HuH-7.5 (cell line): ENCODE data around the gene ZBTB20.
"Not testable (repeated sequence)": the region's sequence is repeated elsewhere in the genome, so short reads cannot be mapped to it uniquely, and the experiment has no call there.

Experiments used
- DNase-seq: peaks from one replicate; pipeline ENCODE4 v3.0.0; 2011; ENCODE audit warnings: low spot score

ZBTB20 gene

DNA sequence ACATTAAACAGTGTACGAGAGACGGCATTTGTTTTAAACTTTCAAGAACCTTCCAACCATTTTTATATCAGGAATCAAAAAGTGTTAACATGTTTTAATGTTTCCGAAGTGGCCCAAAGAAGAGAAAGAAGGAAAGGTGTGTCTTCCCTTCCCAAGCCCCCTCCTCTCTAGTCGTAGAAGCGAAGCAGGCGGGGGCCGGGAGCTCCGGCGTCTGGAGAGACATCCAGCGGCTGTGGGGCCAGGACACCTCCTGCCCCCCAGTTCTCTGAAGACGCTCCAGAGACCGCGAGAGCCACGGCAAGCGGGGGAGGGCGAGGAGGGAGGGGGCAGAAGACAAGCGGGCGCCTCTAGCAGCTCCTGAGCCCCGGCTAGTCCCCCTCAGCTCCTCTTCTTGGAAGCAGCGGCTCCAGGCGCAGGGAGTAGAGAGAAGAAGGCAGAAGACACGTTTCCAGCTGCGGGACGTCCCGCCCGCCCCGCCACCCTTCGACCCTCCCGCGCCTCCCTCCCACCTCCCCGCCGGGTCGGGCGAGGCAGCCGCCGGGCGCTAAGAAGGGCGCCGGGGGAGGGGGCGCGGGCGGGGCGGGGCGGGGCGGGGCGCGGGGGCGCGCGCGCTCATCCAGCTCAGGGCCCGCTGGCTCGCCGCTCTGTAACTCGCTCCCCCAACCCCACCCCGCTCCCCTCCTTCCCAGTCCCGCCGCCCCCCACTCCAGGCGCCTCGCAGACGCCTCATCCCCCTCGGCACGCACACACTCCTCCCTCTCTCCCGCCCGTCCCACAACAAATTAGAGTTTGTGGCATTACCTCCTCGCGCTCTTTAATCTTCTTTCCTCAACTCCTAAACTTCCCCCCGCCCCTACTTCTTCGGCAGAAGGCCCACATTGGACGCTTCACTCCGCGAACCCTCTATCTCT lies at the start of gene ZBTB20:
ZBTB20 (minus strand) TSS at position 871 of the 911 bp plus-strand sequence.
- DNase-seq = peak; percentile 97

DNA sequence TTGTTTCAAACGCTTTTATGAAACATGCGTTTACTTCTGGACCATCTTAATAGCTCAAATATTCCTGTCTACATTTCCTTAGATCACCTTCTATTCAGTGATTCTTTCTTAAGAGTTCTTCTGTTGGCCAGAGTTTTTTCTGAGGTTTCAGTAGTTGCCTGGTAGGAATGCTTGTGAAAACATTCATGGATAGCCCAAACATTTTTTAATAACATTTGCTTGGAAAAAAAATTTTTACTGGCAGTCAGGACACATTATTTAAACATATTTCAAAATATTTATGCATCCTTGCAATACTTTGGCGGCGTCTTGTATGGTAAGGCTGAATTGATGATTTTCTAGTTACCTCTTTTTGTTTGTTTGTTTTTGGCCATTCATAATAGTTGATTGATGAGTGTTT lies 47.4 kb upstream of the ZBTB20 start:
- DNase-seq = no peak

DNA sequence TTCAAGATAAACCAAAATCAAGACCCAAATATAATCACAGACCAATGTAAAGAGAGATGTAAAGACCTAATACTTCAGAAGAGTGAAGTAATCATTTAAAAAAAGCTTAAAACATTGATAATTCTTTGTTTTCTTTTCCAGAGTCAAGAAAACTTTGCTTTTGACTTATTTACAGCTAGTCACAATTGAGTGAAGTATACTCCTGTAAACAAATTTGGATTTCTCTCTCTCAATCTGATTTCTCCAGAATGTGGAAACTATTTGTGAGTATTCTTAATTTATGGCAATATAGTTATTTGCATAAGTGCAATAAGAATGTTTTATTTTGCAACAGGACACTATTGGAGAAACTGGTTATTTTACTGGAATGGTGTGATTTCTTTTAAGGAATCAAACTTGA lies 43.7 kb upstream of the ZBTB20 start:
- no peak for DNase-seq

DNA sequence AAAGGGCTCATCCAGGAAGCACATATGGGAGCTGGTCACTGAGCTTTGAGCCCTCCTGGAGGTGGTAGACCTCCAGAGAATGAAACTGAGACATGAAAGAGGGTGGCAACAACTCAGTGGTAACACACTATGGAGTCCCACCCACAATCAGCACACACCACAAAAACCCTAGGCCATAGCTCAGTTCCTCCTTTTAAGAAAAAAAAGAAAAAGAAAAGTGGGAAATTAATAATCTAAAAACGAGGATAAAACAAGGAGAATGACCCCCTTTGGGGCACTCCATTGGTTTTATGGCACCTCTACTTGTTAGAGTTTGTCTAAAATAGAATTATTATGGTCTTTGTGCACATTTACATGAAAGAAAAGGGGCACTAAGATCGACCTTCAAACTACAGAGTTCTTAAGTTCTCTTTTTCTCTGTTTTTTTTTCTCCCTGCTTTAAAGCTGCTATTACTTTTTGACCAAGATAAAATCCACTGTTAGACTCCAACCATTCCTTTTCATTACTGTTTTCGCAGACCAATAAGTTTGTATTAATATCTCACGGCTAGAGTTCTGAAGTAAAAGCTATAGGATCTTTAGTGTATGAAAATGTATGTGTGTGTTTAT lies 40.2 kb upstream of the ZBTB20 start:
- DNase-seq = no peak

DNA sequence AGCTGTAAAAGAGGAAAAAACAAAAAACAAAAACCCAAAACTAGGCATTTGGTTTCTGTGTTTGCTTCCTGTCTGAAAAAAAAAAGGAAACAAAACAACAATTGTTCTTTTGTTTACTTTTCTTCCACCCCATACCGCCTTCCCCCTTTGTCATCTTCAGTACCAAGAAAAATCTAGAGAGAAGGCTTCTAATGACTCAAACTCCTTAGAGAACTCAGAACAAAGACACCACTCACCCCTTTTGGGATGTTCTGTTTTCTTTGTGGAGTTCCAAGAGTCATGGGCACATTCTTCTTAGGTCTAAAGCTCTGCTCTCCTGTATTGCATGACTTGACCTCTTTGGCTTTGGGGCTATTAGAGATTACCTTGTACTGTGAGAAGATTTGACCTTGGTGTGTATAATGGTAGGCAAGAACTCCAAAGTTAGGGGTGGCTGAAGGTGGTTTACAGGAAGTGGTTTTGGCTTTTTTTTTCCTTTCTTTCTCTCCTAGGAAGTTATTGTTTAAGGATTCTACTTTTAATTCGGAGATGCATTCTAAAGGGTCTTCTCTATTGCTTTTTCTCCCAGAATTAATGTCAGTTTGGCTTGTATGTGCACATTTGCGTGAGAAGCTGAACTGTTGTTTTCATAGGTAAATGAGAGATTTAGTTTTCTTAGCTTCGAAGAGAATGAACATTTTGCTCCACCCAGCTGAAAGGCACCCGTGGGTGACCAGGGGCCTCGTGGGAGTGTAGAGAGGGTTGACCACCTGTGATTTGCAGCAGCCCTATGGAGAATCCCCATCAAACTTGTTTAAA lies 39.5 kb upstream of the ZBTB20 start:
- DNase-seq = no peak

DNA sequence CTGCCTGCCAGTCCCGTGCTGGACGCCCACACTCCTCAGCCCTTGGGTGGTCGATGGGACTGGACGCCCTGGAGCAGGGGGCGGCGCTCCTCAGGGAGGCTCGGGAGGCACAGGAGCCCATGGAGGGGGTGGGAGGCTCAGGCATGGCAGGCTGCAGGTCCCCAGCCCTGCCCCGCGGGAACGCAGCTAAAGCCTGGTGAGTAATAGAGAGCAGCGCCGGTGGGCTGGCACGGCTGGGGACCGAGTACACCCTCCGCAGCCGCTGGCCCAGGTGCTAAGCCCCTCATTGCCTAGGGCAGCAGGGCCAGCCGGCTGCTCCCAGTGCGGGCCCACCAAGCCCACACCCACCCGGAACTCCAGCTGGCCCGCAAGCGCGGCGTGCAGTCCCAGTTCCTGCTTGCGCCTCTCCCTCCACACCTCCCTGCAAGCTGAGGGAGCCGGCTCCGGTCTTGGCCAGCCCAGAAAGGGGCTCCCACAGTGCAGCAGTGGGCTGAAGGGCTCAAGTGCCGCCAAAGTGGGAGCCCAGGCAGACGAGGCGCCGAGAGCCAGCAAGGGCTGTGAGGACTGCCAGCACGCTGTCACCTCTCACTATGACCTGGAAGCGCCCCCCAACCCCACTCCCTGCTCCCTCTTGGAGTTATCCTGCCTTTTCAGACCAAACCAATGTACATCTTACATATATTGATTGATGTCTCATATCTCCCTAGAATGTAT lies 37.9 kb upstream of the ZBTB20 start:
- DNase-seq = not testable (repeated sequence)

DNA sequence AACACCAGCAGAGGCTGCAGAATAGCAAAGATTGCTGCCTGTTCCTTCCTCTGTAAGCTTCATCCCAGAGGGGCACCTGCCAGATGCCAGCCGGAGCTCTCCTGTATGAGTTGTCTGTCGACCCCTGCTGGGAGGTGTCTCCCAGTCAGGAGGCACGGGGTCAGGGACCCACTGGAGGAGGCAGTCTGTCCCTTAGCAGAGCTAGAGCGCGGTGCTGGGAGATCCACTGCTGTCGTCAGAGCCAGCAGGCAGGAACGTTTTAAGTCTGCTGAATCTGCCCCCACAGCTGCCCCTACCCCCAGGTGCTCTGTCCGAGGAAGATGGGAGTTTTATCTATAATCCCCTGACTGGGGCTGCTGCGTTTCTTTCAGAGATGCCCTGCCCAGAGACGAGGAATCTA lies 31.8 kb upstream of the ZBTB20 start:
- not testable (repeated sequence) for DNase-seq

DNA sequence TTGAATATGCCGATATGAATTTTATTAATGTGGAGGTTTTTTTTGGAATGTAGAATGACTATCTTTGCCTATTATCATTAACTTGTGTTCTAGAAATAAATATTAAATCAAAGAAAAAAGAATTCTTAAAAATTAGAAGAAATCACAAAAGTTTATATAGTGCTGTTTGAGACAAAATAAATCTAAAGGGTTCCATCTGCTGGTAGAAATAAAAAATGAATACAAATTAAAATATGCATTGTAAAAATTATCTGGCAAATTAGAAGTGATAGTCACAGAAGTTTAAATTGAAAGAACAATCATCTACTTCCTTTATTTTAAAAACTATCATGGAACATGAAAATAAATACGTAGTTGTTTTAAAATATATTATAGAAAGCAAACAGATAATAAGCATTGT lies 22.7 kb upstream of the ZBTB20 start:
- DNase-seq = no peak

DNA sequence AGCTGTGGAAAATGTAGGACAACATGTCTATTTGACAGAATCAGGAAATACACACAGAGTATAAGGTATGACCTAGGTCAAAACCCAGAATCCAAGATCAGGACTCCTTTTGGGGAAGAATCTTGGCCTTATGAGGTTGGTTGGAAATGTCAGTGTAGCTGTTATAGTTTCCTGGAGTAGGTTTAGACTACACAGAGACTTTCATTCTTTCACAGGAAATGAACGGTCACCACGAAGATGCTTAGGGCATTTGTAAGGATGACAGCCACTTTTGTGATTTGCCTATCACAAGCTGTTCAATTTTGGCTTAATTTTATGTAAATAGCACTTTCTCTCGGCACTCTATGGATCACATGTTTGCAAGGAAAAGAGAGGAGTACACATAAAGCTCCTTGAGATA lies 18.6 kb upstream of the ZBTB20 start:
- no peak for DNase-seq

DNA sequence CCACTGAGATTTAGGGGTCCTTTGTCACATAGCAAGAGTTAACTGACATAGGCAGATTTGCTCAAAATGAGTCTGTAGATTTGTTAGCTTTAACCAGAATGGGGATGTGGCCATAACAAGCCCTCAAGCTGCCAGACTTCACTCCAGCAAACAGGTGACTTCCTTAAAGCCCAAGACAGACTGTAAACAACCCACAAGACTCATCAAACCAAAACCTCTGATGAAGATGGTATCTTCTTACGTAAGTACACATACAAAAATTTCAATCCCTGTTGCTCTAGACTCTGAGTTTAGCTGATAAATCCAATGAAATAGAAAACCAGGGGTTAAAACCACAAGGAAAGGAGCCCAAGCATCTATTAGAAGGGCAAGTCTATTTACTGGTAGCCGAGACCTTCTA lies 18.2 kb upstream of the ZBTB20 start:
- DNase-seq = no peak

DNA sequence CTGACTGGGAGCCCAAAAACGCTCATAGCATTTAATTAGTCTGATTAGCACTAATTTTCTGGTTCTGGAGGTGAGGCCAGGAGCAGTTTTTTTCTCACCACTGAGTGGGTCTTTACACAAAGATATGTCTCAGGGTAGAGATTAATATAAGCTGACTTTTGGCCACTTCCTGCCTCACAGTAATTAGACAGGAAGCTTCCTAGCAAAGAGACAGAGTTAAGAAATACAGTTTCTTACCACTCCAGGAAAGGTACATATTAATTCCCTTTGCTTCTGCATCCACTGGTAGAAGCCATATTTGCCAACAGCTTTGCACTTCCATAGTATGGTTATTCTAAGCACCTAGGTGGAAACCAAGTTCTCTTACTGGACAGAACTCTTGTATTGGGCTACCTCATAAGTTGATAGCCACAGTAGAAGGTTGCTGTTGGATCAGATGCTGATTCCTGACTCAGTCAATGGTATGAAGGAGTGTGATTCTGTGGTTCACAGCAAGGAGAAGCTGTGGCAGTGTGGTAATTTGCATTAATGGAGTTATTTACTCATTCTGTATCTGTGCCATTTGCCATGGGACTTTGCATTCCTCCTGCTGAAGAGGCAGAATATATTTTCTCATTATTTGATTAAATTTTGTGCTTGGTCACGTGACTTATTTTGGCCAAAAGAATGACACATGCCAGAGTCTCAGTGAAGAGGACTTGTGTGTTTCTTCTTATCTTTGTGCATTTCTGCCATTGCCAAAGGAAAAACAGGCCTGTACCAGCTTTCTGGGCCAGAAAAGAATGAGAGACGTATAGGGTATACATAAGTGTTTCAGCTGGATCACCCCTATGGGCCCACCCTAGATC lies 17.5 kb upstream of the ZBTB20 start:
- no peak for DNase-seq

DNA sequence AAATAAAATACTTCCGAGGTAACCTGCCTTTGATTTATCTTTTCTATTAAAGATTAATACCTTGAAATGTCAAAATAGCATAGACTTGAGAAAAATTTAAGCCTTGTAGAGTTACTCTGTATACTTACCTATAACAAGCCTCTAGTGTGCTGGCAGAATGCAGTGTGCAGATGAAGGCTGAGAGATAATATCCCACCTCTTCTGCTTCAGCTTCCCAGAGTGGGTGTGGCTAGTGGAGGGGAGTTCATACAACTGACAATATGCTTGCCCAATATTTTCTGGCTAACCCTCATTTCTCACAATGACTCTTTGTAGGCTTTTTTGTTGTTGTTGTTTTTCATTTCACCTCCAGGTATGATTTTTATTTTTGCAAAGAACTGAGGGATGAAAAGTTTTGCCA lies 15.7 kb upstream of the ZBTB20 start:
- DNase-seq = no peak

DNA sequence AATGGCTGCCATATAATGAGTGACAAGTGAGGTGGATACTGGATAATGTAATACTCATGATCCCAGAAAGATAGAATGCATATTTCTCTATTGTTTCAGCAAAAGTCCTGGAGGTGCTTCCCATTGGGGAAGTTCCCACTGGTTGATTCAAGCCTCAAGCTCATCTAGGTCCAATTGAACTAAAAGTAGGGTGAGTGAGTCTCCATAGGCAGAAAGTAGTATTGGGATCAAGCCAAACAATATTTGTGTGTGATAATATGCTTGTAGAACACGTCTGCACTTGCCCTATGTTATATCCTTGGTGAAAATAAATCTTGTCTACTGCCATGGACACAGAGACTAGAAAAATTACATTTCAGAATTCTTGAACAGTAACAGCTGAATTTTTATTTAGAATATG lies 14.8 kb upstream of the ZBTB20 start:
- DNase-seq = no peak

DNA sequence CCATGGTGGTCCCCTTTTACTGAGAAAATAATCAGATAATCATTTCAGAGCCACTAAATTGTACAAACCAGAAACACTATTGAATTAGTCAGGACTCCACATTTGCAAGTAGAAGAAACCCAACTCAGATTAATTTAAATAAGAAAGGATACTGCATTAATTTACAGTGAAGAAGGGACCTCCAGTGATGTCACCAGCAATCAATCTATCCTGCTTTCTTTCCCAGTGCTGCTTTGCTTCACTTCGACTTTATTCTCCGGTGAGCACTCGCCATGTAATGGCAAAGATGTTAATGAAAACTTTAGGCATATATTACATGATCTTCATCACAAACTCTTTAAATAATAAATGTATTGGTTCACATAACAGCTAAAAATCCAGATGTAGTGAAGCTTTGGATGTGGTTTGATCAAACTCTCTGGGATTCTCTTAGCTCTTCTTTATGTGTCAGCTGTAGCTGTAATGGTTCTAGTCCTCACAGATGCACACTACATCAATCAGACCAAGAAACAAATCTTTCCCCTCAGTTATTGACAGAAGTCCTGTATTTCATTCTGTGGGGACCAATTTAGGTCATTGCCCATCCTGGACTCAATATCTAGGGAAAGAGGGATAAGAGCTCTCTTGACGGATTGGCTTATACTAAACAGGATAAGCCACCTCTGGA lies 14.2 kb upstream of the ZBTB20 start:
- DNase-seq = no peak

DNA sequence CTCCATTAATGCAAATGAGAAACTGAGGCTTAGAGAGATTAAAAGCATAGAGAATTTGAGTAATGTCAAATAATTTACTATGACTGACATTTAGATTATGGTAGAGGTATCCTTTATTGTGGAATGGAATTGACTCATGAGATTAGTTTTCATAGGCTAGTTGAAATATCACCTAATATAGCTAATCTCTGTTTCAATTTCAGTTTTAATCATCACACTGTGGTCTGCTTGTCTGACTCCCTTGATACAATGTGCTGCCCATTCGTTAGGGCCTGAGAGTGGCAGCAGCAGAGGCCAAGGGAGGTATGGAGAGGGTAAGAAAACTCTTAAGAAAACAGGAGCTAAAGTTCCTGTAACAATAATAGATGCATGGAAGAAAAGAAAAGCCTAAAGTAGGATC lies 13.2 kb upstream of the ZBTB20 start:
- DNase-seq = no peak

DNA sequence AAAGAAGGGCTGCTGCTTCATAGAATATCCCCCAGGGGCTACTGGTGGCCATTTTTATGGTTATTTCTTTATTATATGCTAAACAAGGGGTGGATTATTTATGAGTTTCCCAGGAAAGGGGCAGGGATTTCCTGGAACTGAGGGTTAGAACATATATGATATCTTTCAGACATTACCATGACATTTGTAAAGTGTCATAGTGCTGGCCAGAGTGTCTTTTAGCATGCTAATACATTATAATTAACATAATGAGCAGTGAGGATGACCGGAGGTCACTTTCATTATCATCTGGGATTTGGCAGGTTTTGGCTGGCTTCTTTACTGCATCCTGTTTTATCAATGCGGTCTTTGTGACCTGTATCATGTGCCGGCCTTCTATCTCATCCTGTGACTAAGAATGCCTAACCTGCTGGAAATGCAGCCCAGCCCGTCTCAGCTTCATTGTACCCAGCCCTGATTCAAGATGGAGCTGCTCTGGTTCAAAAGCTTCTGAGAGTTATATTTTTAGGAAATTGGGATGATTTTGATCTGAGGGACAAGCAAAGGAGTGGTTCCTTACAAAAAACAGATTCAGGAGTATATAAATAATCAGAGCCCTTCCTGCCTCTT lies 9.1 kb upstream of the ZBTB20 start:
- DNase-seq = no peak

DNA sequence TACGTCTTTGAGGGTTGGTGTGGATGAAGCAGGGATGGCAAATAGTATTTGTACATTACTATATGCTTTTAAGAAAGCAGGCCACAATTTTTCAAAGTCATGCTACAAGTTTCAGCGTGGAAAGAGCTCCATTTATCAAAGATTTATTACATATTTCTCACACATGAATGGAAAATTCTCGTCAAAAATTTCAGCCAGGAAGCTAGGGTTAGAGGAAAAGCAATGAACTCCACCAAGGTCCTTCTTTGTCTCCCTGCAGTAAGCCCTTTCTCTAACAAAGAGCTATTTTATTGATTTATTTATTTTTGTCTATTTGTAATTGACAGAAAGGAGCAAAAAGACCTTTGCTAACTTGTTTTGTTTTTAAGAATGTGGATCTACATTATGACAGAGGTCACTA lies 7.5 kb upstream of the ZBTB20 start:
- no peak for DNase-seq

DNA sequence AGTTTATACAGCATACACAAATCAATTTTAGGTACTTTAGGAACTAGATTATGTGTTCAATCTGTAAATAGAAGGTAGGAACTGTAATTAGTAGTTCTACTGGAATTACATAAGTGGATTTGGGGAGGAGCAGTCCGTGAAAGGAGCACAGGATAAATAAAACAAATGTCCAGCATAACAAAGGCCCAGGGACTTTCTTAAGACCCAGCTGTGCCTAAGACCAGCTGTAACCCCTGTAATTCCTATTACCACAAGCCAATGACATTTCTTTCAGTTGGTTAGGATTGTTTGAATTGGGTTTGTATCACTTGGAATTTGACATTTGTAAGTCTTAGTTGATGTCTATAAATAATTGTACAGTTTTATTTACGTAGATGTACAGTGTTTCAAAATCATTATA lies 4.8 kb upstream of the ZBTB20 start:
- DNase-seq = no peak

DNA sequence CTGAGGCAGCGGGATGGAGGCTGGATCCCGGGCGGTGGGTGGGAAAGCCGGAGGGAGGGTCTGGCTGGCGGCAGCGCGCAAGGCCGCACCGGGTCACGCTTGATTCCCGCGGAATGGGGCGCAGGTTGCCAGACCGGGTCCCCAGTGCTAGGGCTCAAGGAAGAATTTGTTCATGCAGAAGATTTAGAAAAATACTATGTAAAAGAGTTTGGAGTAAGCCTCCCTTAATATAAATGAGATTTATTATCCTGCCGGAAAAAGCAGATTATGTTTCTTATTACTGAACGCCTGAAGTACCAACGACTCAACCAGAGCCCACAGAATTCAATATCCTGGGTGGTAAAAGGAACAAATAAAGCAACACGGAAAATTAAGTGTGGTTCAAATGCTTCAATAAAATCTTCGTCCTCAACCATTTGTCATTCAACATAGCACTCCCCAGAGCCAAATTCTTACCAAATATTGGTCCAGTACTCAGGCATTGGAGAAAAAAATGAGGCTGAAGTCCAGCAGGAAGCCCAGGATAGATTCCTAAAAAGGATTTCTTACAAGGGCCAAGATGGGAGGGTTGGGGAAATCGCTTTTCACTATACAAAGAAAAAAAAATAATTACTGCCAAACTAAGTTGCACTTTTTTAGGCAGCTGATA lies 1.2 kb upstream of the ZBTB20 start:
- DNase-seq = no peak
